NCI-H1436 treated with DMSO at 0.1 percent for 48 hours (cell line): ENCODE data around the gene GAPVD1.
A peak's percentile ranks its signal among the peaks of the same experiment; 100 is the strongest.
"Not testable (repeated sequence)": the region's sequence is repeated elsewhere in the genome, so short reads cannot be mapped to it uniquely, and the experiment has no call there.

ENCODE experiments used
- DNase-seq: peaks from one replicate; lab custom pipeline; 2025; lab: John Stamatoyannopoulos, UW

GAPVD1 gene, protein sequence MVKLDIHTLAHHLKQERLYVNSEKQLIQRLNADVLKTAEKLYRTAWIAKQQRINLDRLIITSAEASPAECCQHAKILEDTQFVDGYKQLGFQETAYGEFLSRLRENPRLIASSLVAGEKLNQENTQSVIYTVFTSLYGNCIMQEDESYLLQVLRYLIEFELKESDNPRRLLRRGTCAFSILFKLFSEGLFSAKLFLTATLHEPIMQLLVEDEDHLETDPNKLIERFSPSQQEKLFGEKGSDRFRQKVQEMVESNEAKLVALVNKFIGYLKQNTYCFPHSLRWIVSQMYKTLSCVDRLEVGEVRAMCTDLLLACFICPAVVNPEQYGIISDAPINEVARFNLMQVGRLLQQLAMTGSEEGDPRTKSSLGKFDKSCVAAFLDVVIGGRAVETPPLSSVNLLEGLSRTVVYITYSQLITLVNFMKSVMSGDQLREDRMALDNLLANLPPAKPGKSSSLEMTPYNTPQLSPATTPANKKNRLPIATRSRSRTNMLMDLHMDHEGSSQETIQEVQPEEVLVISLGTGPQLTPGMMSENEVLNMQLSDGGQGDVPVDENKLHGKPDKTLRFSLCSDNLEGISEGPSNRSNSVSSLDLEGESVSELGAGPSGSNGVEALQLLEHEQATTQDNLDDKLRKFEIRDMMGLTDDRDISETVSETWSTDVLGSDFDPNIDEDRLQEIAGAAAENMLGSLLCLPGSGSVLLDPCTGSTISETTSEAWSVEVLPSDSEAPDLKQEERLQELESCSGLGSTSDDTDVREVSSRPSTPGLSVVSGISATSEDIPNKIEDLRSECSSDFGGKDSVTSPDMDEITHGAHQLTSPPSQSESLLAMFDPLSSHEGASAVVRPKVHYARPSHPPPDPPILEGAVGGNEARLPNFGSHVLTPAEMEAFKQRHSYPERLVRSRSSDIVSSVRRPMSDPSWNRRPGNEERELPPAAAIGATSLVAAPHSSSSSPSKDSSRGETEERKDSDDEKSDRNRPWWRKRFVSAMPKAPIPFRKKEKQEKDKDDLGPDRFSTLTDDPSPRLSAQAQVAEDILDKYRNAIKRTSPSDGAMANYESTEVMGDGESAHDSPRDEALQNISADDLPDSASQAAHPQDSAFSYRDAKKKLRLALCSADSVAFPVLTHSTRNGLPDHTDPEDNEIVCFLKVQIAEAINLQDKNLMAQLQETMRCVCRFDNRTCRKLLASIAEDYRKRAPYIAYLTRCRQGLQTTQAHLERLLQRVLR (N-terminal part only)

DNA sequence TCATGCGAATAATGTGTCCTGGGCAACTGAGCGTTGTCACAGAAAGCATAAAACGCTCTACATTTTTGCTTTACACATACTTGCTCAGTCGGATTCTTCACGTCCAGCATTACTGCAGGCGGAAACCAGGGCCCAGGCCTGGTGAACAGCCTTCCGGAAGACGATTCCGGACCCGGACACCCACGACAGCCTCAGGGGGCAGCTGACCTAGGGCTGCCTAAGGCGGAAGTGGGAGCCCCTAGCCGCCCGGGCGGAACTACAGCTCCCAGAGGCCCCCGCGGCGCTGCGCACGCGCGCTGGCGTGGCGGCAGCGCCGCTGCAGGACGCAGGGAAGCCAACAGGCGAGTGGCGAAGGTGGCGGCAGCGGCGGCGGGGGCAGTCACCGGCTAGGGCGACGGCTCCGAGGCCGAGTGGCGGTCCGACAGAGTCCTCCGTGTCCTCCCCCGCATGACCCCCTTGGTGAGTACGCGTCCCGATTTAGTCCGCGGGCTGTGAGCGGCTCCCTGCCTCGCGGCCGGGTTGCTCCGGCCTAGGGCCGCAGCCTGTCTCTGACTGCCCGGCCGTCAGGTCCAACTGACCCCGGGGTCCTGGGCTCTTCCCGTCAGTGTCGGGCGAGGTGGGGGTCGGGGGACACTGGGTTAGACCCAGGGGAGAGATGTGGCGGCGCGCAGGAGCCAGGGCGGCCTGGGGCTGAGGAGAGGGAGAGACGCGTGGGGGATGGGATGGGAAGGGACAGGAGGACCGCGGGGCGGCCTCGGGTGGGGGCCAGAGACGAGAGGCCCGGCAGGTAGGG is at the start of gene GAPVD1:
Gene GAPVD1 (plus strand): TSS at position 326 of the 793 bp plus-strand sequence. CDS start 37,096 bp downstream, outside the sequence.
- peak; percentile 49 for DNase-seq

DNA sequence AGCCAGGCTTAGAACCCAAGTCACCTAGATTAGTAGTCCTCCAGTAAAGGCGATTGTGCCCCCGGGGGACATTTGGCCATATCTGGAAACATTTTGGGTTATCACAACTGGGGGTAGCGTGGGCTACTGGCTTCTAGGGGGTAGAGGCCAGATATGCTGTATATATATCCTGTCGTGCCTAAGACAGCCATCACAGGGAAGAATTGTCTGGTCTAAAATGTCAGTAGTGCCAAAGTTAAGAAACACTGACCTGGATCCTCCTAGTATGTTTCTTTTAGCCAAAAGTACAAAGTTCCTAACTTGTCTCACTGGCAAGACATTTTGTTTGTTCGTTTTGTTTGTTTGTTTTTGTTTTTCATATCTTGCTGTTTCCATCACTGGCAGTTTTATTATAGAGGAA is 47.4 kb upstream of the GAPVD1 start:
- DNase-seq, result no peak

DNA sequence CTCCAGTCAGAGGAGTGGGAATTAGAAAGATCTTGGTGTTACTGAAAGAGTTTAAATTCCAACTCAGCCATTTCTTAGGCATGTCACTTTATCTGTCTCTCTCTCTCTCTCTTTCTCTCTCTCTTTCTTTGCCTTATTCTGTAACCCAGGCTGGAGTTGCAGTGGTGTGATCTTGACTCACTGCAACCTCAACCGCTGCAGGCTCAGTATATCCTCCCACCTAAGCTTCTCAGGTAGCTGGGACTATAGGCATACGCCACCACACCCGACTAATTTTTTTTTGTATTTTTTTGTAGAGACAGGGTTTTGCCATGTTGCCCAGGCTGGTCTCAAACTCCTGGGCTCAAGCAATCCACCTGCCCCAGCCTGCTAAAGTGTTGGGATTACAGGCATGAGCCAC is 43.0 kb upstream of the GAPVD1 start:
- DNase-seq, result no peak

DNA sequence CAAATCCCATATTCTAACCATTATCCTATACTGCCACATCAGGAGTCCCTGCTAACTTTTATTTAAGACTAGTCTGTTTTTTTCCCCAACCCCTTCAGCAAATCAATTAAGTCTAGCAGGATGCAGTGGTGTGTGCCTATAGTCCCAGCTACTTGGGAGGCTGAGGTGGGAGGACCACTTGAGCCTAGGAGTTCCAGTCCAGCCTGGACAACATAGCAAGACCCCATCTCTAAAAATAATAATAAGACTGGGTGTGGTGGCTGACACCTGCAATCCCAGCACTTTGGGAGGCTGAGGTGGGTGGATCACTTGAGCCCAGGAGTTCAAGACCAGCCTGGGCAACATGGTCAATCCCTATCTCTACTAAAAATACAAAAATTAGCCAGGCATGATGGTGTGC is 36.8 kb upstream of the GAPVD1 start:
- DNase-seq, result not testable (repeated sequence)

DNA sequence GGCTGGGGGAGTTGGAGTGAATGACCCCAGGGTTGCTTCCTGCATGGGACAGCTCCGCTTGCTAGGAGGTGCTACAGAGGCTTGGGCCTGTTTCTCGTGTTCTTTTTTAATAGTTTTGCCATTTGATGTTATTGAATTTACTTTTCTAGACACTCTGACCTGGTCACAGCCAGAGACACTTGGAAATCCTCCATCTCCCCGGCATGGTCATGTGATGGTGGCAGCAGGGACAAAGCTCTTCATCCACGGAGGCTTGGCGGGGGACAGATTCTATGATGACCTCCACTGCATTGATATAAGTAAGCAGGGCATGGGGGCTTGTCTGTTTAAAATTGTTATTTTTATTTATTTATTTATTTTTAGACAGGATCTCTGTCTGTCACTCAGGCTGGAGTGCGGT is 33.9 kb upstream of the GAPVD1 start:
- DNase-seq, result no peak

DNA sequence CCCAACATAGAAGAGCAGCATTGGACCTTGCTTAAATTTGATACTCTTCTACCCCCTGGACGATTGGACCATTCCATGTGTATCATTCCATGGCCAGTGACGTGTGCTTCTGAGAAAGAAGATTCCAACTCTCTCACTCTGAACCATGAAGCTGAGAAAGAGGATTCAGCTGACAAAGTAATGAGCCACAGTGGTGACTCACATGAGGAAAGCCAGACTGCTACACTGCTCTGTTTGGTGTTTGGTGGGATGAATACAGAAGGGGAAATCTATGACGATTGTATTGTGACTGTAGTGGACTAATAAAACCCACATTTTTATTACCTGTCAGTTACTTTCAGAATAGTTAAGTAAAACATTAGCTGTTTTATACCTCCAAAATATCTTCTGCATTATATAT is 27.9 kb upstream of the GAPVD1 start:
- DNase-seq, result no peak

DNA sequence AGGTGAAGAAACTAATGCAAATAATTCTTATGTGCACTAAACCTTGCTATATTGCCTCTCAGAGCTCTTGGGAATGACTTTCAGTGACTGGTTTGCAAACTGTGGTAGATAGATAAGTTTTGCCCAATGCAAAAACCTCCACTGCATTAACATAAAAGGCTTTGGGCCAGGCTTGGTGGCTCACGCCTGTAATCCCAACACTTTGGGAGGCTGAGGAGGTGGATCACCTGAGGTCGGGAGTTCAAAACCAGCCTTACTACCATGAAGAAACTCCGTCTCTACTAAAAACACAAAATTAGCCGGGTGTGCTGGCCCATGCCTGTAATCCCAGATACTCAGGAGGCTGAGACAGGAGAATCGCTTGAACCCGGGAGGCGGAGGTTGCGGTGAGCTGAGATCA is 27.5 kb upstream of the GAPVD1 start:
- not testable (repeated sequence) for DNase-seq

DNA sequence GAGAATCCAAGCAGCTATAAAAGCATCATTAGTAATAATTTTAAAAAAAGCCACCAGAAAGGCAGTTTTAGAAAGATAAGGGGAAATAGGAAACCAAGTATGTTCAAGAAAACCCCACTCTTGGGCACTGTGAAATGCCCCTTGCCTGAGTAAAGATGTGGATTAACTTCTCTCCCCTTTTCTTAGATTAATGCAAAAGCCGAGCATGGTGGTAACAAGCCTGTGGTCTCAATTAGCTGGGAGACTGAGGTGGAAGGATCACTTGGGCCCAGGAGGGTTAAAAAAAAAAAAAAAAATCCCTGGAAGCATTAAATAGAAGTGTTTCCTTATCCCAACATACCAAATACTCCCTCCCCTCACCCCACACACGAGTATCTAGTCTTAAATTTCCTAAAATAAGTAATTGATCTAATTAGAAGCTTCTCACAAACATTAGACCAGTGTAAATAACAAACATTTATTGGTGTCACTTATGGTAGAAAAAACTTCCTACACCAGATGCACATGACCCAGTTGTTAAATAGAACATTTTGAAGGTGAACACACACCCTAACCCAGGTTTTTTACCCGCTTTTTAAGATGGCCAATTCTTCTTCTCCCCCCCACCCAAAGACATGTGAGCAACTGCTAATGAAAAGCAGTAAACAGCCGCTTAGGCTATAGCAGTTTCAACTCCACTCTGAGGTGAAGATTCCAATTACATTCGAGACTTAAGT is 25.7 kb upstream of the GAPVD1 start:
- no peak for DNase-seq

DNA sequence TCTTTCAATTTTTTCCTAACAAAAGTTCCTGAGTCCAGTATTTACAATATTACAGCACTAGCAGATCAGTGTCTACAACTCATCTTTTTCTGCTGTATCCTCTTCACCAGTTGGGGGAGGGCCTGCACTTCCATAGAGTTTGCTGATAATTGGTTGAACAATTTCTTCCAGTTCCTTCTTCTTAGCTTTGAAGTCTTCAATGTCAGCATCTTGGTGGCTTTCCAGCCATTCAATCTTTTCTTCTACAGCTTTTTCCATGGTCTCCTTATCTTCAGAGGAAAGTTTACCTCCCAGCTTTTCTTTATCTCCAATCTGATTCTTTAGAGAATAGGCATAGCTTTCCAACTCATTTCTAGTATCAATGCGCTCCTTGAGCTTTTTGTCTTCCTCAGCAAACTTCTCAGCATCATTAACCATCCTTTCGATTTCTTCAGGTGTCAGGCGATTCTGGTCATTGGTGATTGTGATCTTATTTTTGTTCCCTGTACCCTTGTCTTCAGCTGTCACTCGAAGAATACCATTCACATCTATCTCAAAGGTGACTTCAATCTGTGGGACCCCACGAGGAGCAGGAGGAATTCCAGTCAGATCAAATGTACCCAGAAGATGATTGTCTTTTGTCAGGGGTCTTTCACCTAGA is 25.0 kb upstream of the GAPVD1 start:
- DNase-seq, result not testable (repeated sequence)

DNA sequence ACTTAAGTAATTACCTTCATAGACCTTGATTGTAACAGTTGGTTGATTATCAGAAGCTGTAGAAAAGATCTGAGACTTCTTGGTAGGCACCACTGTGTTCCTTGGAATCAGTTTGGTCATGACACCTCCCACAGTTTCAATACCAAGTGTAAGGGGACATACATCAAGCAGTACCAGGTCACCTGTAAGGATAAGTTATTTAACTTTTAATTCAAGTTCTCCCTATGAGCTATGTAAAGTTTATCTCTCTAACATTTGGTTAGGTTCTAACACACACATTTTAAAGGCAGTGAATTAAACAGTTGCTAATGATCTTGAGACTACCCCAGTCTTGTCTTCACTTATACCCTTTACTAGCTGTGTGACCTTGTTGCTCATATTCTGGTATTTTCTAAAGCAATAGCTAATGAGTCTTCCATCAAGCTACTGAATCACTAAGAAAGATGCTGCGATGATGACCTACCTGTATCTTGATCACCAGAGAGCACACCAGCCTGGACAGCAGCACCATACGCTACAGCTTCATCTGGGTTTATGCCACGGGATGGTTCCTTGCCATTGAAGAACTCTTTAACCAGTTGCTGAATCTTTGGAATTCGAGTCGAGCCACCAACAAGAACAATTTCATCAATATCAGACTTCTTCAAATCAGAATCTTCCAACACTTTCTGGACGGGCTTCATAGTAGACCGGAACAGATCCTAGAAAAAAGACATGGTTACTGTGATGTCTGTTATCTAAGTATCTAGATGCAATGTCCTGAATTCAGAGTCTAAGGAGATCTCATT is 23.3 kb upstream of the GAPVD1 start:
- DNase-seq, result no peak

DNA sequence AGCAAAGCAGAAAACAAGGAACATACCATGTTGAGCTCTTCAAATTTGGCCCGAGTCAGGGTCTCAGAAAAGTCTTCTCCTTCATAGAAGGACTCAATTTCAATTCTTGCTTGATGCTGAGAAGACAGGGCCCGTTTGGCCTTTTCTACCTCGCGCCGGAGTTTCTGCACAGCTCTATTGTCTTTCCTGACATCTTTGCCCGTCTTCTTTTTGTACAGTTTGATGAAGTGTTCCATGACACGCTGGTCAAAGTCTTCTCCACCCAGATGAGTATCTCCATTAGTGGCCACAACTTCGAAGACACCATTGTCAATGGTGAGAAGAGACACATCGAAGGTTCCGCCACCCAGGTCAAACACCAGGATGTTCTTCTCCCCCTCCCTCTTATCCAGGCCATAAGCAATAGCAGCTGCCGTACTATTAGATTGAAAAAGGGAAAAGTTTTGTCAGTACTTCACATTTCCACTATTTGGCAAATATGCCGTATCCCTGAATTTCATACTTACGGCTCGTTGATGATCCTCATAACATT is 22.6 kb upstream of the GAPVD1 start:
- no peak for DNase-seq

DNA sequence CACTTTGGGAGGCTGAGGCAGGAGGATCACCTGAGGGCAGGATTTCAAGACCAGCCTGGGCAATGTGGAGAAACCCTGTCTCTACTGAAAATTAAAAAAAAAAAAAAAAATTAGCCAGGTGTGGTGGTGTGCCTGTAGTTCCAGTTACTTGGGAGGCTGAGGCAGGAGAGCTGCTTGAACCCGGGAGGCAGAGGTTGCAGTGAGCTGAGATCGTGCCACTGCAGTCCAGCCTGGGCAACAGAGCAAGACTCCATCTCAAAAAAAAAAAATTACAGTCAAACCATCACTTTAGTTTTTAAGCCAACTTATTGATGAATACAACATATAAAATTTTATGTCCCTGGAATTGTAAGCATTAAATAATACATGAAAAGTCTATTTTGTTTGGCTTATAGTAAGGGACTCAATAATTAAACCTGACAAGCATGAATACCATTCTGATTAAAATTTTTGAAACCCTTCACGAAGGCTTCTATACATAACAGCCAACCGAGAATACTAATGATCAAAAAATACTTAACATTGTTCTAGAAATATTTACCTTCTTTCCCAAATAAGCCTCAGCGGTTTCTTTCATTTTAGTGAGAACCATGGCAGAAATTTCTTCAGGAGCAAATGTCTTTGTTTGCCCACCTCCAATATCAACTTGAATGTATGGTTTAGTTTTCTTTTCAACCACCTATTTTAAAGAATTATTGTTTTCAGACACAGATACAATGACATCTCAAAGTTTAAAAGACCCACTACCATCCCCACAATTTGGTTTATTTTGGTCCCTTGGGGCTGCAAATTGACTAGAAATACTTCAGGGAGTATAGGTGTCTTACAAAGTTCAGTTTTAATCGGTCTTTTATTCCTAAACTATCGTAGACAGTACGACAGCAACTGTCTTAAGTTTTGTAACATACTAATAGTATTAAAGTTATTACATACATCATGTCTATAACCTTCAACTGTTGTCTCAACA is 21.7 kb upstream of the GAPVD1 start:
- DNase-seq, result no peak

DNA sequence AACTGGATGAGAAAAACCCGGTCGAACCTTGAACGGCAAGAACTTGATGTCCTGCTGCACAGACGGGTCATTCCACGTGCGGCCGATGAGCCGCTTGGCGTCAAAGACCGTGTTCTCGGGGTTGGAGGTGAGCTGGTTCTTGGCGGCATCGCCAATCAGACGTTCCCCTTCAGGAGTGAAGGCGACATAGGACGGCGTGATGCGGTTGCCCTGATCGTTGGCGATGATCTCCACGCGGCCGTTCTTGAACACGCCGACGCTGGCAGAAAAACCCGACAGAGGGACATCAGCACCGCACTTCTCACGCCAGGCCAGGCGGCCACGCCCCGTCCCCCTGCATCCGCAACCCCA is 21.0 kb upstream of the GAPVD1 start:
- DNase-seq, result no peak

DNA sequence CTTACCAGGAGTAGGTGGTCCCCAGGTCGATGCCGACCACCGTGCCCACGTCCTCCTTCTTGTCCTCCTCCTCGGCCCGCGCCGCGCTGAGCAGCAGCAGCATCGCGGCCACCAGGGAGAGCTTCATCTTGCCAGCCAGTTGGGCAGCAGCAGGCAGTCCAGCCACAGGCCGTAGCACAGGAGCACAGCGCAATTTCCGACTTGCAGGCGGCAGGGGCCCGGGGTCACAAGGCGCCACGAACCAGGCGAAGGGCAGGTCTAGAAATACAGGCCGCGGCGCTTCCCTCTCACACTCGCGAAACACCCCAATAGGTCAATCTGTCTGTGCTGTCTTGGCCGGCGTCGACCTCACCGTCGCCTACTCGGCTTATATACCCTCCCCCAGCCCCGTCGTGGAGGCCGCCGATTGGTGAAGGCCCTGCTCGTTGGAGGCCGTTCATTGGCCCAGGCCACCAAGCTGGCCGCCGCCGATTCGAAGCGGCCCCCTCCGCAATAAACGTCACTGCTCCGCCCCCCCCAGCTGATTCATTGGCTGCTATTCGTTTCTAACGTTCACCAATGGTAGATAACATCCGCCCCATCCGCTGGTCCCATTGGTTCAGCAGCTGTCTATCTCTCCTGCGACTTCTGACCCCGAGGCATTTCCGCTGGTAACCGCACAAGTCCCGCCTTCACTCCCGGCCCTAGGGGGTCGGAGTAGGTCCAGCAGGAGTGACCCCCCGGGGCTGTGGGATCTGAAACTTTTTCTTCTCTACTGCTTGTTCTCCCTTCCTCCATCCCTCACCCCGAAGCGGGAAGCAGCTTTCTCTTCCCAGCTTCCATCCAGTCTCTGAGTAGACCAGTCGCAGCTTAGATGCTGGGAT is 20.4 kb upstream of the GAPVD1 start, which contains the start of gene HSPA5:
Gene HSPA5 (minus strand): TSS at position 344 of the 863 bp plus-strand sequence. CDS start 217 bp downstream, at position 127.
- peak; percentile 97 for DNase-seq

DNA sequence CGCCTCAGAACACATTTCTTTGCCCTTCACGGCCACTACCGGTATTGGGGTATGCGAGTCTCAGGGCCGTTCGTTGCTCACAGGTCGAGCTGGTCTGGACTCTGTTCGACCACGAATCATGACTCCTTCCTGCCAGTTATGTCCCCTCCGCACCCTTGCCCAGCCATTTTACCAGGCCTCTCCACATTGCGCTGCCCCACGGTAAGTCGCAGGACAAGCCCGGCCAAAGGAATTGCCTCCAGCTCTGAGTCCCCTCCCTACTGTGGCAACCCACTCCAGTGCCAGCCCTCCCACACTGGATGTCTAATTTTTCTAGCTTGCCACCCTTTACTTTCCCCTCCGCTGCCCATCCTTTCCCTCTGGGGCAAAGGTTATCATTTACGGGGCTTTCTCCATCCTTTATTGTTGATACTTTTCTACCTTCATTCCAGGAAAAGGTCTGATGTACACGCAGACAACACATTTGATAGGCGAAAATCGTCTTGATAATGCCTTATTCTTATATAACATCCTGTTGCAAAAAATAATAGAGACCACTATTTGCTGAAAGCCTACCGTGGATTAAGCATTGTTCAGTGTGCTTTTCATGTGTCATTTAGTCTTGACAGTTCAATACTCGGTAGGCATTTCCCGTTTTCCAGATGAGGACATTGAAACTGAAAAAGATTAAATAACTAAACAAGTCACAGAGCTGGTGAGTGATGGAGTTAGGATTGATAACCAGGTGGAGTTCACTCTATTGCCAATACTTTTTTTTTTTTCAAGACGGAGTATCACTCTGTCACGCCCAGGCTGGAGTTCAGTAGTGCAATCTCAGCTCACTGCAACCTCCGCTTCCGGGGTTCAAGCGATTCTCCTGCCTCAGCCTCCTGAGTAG is 19.5 kb upstream of the GAPVD1 start:
- DNase-seq, result no peak

DNA sequence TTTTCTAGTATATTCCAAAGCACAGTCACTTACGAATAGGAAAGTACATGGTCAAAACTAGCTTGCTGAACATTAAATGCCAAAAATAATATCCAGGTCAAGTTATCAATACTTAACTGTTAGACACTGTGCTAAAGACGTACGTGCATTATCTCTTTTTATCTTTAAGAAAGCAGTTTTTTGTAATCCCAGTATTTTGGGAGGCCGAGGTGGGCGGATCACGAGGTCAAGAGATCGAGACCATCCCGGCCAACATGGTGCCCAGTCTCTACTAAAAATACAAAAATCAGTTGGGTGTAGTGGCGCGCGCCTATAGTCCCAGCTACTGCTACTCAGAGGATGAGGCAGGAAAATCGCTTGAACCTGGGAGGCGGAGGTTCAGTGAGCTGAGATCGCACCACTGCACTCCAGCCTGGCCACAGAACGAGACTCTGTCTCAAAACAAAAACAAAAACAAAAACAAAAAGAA is 17.8 kb upstream of the GAPVD1 start:
- no peak for DNase-seq
